HL-60 (cell line): ENCODE measurements around the gene RBFOX1.

Experiments used
- CTCF ChIP-seq: IDR thresholded peaks from one replicate; pipeline ENCODE4 v1.5.1; 2011; ENCODE audit warnings: low read length, control low read depth, inconsistent platforms; ENCODE audit not compliant: insufficient read depth
- POLR2AphosphoS5 ChIP-seq: IDR thresholded peaks from 2 replicates; pipeline ENCODE4 v1.6.1; 2012; ENCODE audit warnings: low read depth
- TF ChIP-seq, protein P1 (sequence below): IDR thresholded peaks from 2 replicates; pipeline ENCODE4 v1.6.1; 2012; ENCODE audit warnings: low read depth; ENCODE audit not compliant: insufficient replicate concordance

DNA sequence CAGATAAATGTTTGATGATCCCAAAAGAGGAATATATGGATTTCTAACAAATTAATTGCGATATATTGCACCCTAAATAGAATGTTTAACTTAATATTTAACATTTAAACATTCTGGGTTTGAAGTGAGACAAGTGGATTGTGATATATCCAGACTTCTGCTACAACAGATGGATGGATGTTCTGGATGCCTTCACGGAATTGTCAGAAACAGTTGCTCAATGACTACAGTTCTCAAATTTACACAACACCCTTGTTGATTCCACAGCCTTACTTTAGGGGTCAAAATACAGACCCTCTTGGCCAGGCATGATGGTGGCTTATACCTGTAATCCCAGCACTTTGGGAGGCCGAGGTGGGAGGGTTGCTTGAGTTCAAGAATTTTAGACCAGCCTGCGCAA, 250.8 kb downstream of the RBFOX1 start:
- TF ChIP-seq CTCF (no peak), POLR2AphosphoS5 (no peak)
- TF ChIP-seq, protein P1, sequence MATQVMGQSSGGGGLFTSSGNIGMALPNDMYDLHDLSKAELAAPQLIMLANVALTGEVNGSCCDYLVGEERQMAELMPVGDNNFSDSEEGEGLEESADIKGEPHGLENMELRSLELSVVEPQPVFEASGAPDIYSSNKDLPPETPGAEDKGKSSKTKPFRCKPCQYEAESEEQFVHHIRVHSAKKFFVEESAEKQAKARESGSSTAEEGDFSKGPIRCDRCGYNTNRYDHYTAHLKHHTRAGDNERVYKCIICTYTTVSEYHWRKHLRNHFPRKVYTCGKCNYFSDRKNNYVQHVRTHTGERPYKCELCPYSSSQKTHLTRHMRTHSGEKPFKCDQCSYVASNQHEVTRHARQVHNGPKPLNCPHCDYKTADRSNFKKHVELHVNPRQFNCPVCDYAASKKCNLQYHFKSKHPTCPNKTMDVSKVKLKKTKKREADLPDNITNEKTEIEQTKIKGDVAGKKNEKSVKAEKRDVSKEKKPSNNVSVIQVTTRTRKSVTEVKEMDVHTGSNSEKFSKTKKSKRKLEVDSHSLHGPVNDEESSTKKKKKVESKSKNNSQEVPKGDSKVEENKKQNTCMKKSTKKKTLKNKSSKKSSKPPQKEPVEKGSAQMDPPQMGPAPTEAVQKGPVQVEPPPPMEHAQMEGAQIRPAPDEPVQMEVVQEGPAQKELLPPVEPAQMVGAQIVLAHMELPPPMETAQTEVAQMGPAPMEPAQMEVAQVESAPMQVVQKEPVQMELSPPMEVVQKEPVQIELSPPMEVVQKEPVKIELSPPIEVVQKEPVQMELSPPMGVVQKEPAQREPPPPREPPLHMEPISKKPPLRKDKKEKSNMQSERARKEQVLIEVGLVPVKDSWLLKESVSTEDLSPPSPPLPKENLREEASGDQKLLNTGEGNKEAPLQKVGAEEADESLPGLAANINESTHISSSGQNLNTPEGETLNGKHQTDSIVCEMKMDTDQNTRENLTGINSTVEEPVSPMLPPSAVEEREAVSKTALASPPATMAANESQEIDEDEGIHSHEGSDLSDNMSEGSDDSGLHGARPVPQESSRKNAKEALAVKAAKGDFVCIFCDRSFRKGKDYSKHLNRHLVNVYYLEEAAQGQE = no peak
